HepG2 (cell line): ENCODE measurements around the gene CADPS2. TPM values are rescaled to one million over a fixed set of nuclear protein-coding genes. Genes with fewer than 3 reads are reported as not detected.

Experiments
- ASH2L ChIP-seq: fragments of 300-600, 200-600 bp; sonication (generic); IDR thresholded peaks from 2 replicates; pipeline ENCODE4 v1.7.0; 2017; ENCODE audit warnings: low read depth, mild to moderate bottlenecking, moderate library complexity, mixed read lengths, low read length; ENCODE audit not compliant: insufficient read length
- BCLAF1 ChIP-seq: fragments of 450-650 bp; IDR thresholded peaks from 2 replicates; pipeline ENCODE4 v1.6.1; 2017; ENCODE audit warnings: mild to moderate bottlenecking
- FOXO4 ChIP-seq: sonication (generic); formaldehyde crosslinking; conservative IDR thresholded peaks from 2 replicates; pipeline ENCODE4 v1.8.1; 2023; ENCODE audit warnings: missing genetic modification reagents
- HOMEZ ChIP-seq: IDR thresholded peaks from 2 replicates; pipeline ENCODE4 v1.6.1; 2016; ENCODE audit warnings: low read depth
- MAFF ChIP-seq: IDR thresholded peaks from 2 replicates; pipeline ENCODE4 v1.6.1; 2011; ENCODE audit warnings: low read depth, low read length, improper control_type of control experiment
- MATR3 ChIP-seq: sonication (generic); formaldehyde crosslinking; IDR thresholded peaks from 2 replicates; pipeline ENCODE4 v1.4.0; 2020; ENCODE audit warnings: missing genetic modification reagents
- MAZ ChIP-seq, 2 experiments: sonication (generic) in 1 of 2; formaldehyde crosslinking in 1 of 2; IDR thresholded peaks; 2 replicates each; pipeline versions ENCODE4 v1.5.0 to v1.6.1; 2012 to 2020; ENCODE audit warnings: low read depth in 2 of 2, mild to moderate bottlenecking in 2 of 2, borderline replicate concordance in 1 of 2, improper control_type of control experiment in 1 of 2, low read length in 1 of 2, missing genetic modification reagents in 1 of 2, moderate library complexity in 1 of 2
- MBNL3 ChIP-seq: fragments of 250-450 bp; sonication (Bioruptor Pico); conservative IDR thresholded peaks from 2 replicates; pipeline ENCODE4 v1.8.0; 2022; ENCODE audit warnings: mild to moderate bottlenecking, inconsistent platforms
- NFIB ChIP-seq: sonication (generic); formaldehyde crosslinking; IDR thresholded peaks from 2 replicates; pipeline ENCODE4 v1.9.0; 2021; ENCODE audit warnings: missing genetic modification reagents, mild to moderate bottlenecking, borderline replicate concordance
- NFKBIZ ChIP-seq: IDR thresholded peaks from 2 replicates; pipeline ENCODE4 v1.6.1; 2018; ENCODE audit warnings: missing genetic modification reagents, missing compliant biosample characterization
- RARG ChIP-seq: sonication (generic); formaldehyde crosslinking; IDR thresholded peaks from 2 replicates; pipeline ENCODE4 v1.4.0; 2020; ENCODE audit warnings: low read depth, mild to moderate bottlenecking, missing genetic modification reagents
- TAF15 ChIP-seq: fragments of 200-400 bp; formaldehyde crosslinking; IDR thresholded peaks from one replicate; pipeline ENCODE4 v1.6.1; 2018; ENCODE audit warnings: mild to moderate bottlenecking, low read depth, low read length; ENCODE audit not compliant: poor library complexity, severe bottlenecking
- TFAP4 ChIP-seq: sonication (generic); IDR thresholded peaks from 2 replicates; pipeline ENCODE4 v1.6.1; 2016; ENCODE audit warnings: low read depth, borderline replicate concordance
- ZBTB4 ChIP-seq: sonication (generic); formaldehyde crosslinking; IDR thresholded peaks from 2 replicates; pipeline ENCODE4 v1.4.0; 2020; ENCODE audit warnings: missing genetic modification reagents, mild to moderate bottlenecking, borderline replicate concordance
- ZNF12 ChIP-seq: sonication (generic); formaldehyde crosslinking; IDR thresholded peaks from 2 replicates; pipeline ENCODE4 v1.5.0; 2020; ENCODE audit warnings: missing genetic modification reagents
- ZNF33B ChIP-seq: sonication (generic); formaldehyde crosslinking; IDR thresholded peaks from 2 replicates; pipeline ENCODE4 v1.5.1; 2020; ENCODE audit warnings: mild to moderate bottlenecking, missing genetic modification reagents
- ZNF670 ChIP-seq: sonication (generic); formaldehyde crosslinking; IDR thresholded peaks from 2 replicates; pipeline ENCODE4 v1.8.0; 2022; ENCODE audit warnings: mild to moderate bottlenecking, missing genetic modification reagents, borderline replicate concordance
- ZNF709 ChIP-seq: sonication (generic); formaldehyde crosslinking; IDR thresholded peaks from 2 replicates; pipeline ENCODE4 v1.5.0; 2020; ENCODE audit warnings: mild to moderate bottlenecking, missing genetic modification reagents
- polyA plus RNA-seq, 8 experiments: library from polyadenylated mRNA; depleted of rRNA in 3 of 8; stranded (reverse) in 7 of 8; unstranded in 1 of 8; fragments of >200 nt; fragmentation: Illumina TruSeq in 4 of 8; extraction: Trizol in 4 of 8; gene quantifications; 2 replicates each; pipeline versions ENCODE4 v1.2.1 to v1.2.3, GENCODE V29; 2011 to 2016; ENCODE audit warnings: low read depth in 4 of 8, missing spikeins in 1 of 8, mixed read lengths in 1 of 8; ENCODE audit not compliant: insufficient read depth in 1 of 8
- total RNA-seq, 5 experiments: library from RNA; depleted of rRNA; stranded (reverse); fragments of >200 nt; fragmentation: Illumina TruSeq; extraction: Trizol; gene quantifications; 2 replicates each; pipeline ENCODE4 v1.2.3, GENCODE V29; 2016; ENCODE audit warnings: low read depth in 1 of 5

Gene CADPS2
- total and polyA plus RNA-seq, 2 of the 13 experiments (the other 11 are each of a cell fraction or from before 2014, with no cell fraction given), result 17.6 to 43.8 TPM

- TF ChIP-seq FOXO4 (CRISPR knock-in tag) (0 out of 2 replicates have a peak, but pooled peaks have one; percentile 29), TFAP4 (peak; percentile 69; the same call in 1 of the 2 replicates), BCLAF1 (no peak), HOMEZ (CRISPR knock-in tag) (no peak), ZNF709 (CRISPR knock-in tag) (no peak), NFKBIZ (CRISPR knock-in tag) (no peak), MBNL3 (CRISPR knock-in tag) (no peak), ZNF12 (CRISPR knock-in tag) (no peak), ZNF33B (CRISPR knock-in tag) (no peak), TAF15 (no peak), MAZ (IDR thresholded peaks at IDR 0.05; ENCODE audit: borderline replicate concordance, low read depth, low read length) (no peak), MAZ (CRISPR knock-in tag; IDR thresholded peaks at IDR 0.05; ENCODE audit: low read depth) (no peak), RARG (CRISPR knock-in tag) (no peak), MATR3 (CRISPR knock-in tag) (no peak), ASH2L (peak; percentile 23), MAFF (no peak), ZNF670 (no peak), ZBTB4 (CRISPR knock-in tag) (no peak), NFIB (CRISPR knock-in tag) (no peak)
These were observed 36.8 kb downstream of the CADPS2 start (continued) for GRCh38 chr7:122849322-122849956.
